Mesothelial cell of epicardium (in vitro differentiated cells): ENCODE data around the gene PAEP. TPM values are rescaled to one million over a fixed set of nuclear protein-coding genes. Genes with fewer than 3 reads are reported as not detected.
"Not testable (repeated sequence)": the region's sequence is repeated elsewhere in the genome, so short reads cannot be mapped to it uniquely, and the experiment has no call there.

Experiments used
- DNase-seq, 2 experiments: peaks; one replicate each; pipeline ENCODE4 v3.0.0; 2021; ENCODE audit warnings: low spot score in 2 of 2; ENCODE audit not compliant: unreplicated experiment in 2 of 2
- H3K27ac Mint-ChIP-seq: 2 replicates; pipeline ENCODE4 v1.8.0; 2021; ENCODE audit warnings: mixed read lengths
- H3K27me3 Mint-ChIP-seq: 2 replicates; pipeline ENCODE4 v1.8.0; 2021; ENCODE audit warnings: low read depth, mixed read lengths
- H3K36me3 Mint-ChIP-seq: 2 replicates; pipeline ENCODE4 v1.8.0; 2021; ENCODE audit warnings: mixed read lengths
- H3K4me1 Mint-ChIP-seq: 2 replicates; pipeline ENCODE4 v1.8.0; 2021; ENCODE audit warnings: mixed read lengths
- H3K4me3 Mint-ChIP-seq: 2 replicates; pipeline ENCODE4 v1.8.0; 2021; ENCODE audit warnings: mild to moderate bottlenecking, moderate library complexity, mixed read lengths
- H3K9me3 Mint-ChIP-seq: 2 replicates; pipeline ENCODE4 v1.8.0; 2021; ENCODE audit warnings: mixed read lengths
- CTCF ChIP-seq: fragments of 200-600 bp; sonication (generic); IDR thresholded peaks from one replicate; pipeline ENCODE4 v1.5.0; 2021; ENCODE audit warnings: antibody characterized with exemption; ENCODE audit not compliant: unreplicated experiment
- total RNA-seq: library from RNA; stranded (reverse); gene quantifications from 3 replicates; pipeline ENCODE4 v1.2.1, GENCODE V29; 2021

The PAEP gene
- total RNA-seq, 1 donor from 2014 or later, result not detected

GRCh38 chr9:135525241-135526088 lies 36.1 kb upstream of the PAEP start:
- Mint-ChIP-seq H3K4me1 (peaks cover 5% of the 10 kb centered on the region), H3K27me3 (no peaks in the 10 kb centered on the region), H3K27ac (no peak overlapping the region), H3K4me3 (no peak overlapping the region), H3K9me3 (peaks cover 11% of the 10 kb centered on the region), H3K36me3 (no peaks in the 10 kb centered on the region)
- no peak for TF ChIP-seq CTCF
- DNase-seq, result peak in 1 of 2 experiments; percentile 29

- peaks cover 13% of the 10 kb centered on the region for H3K9me3 Mint-ChIP-seq
- peak in 1 of 2 experiments; percentile 25 for DNase-seq
- H3K36me3 Mint-ChIP-seq, result no peaks in the 10 kb centered on the region
- no peak for TF ChIP-seq CTCF
- H3K27me3 Mint-ChIP-seq, result no peaks in the 10 kb centered on the region
- H3K4me1 Mint-ChIP-seq, result peaks cover 5% of the 10 kb centered on the region
- no peak overlapping the region for H3K27ac Mint-ChIP-seq
- H3K4me3 Mint-ChIP-seq, result no peak overlapping the region
These were observed 35.3 kb upstream of the PAEP start for GRCh38 chr9:135526089-135526729.

GRCh38 chr9:135526730-135527571 lies 34.6 kb upstream of the PAEP start:
- no peak for TF ChIP-seq CTCF
- DNase-seq, result peak in 1 of 2 experiments; percentile 34
- Mint-ChIP-seq H3K4me1 (peaks cover 5% of the 10 kb centered on the region), H3K36me3 (no peaks in the 10 kb centered on the region), H3K27ac (no peak overlapping the region), H3K9me3 (peaks cover 13% of the 10 kb centered on the region), H3K4me3 (no peak overlapping the region), H3K27me3 (no peaks in the 10 kb centered on the region)

GRCh38 chr9:135528842-135529435 lies 32.6 kb upstream of the PAEP start:
- not testable (repeated sequence) for H3K27ac Mint-ChIP-seq, H3K36me3 Mint-ChIP-seq, H3K4me1 Mint-ChIP-seq, H3K4me3 Mint-ChIP-seq, H3K27me3 Mint-ChIP-seq
- peaks cover 13% of the 10 kb centered on the region for H3K9me3 Mint-ChIP-seq
- DNase-seq, result peak in 1 of 2 experiments; percentile 16

GRCh38 chr9:135530146-135530545 lies 31.4 kb upstream of the PAEP start:
- H3K36me3 Mint-ChIP-seq, result no peaks in the 10 kb centered on the region
- DNase-seq, result no peak
- TF ChIP-seq CTCF, result no peak
- H3K9me3 Mint-ChIP-seq, result peaks cover 13% of the 10 kb centered on the region
- H3K27me3 Mint-ChIP-seq, result no peaks in the 10 kb centered on the region
- peaks cover 5% of the 10 kb centered on the region for H3K4me1 Mint-ChIP-seq
- no peak overlapping the region for H3K27ac Mint-ChIP-seq
- no peak overlapping the region for H3K4me3 Mint-ChIP-seq
